ENCODE results near the gene BCAR3.
"Not testable (repeated sequence)": the region's sequence is repeated elsewhere in the genome, so short reads cannot be mapped to it uniquely, and the experiment has no call there.

The BCAR3 gene

DNA sequence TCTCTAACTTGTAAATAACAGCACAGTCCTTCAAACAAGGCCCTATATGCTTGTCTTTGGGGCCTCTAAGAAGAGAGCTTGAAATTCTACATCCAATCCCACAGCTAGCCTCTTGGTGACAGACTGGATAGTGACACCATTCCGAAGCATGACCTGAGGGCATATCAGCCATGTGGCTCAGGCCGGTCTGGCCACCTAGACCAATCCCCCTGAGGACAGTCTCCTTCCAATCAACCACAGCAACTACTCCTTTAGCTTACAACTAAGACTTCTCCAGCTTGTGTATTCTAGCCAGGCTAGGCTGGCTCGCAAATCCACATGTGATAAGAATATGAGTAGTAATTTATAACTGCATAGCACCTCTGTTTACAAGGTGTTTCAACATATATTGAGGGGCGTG is 14.0 kb downstream of the BCAR3 start:
- no peak for DNase-seq

DNA sequence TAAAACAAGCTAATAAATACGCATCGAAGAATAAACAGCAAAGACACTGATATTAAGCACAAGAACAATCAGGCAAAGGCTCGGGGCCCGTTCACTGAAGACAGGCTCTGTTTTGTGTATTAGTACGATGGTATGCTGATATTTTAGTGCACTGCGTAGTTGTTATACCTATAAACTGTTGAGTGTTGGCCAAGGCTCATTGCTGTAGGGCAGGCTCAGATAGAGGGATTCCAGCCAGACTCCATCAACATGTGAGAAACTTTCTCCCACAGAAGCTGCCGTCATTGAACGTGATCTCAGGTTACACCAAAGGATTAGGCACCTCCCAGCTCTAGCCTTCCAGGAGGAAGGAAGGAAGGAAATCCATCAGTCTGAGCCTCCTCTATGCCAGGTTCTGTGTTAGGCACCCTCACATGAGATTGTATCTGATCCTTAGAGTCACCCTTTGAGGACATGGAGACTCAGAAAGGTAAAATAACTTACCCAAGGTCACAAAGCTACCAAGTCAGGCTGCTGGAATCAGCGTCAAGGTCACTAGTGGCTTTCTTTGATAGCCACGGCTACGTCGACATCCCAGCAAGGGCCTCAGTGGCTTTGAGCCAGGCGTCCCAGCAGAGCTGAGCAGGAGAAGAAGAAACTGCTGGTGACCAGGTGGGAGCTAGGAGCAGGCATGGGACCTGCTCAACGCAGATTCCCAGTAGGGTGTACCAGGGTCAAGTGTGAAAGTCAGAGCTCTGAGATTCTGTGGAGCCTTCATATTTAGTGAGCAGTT is 14.8 kb downstream of the BCAR3 start:
- DNase-seq, result no peak

DNA sequence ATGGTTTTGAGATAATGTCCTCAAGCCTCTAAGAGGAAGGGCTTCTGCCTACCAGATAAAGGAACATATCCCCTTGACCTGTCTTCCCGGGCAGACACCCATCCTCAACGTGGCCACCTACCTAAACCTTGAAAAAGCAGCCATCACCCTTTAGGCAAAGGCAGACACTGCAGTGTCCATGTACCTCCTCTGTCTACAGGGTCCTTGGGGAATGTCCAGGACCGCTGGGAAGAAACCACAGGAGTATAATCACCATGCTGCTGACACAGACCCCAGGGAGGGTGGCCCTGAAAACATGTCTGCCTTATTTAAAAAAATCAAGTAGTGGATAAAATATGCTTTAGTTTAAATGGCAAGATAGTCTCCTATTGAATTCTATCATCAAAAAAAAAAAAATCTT is 16.6 kb downstream of the BCAR3 start:
- no peak for DNase-seq

DNA sequence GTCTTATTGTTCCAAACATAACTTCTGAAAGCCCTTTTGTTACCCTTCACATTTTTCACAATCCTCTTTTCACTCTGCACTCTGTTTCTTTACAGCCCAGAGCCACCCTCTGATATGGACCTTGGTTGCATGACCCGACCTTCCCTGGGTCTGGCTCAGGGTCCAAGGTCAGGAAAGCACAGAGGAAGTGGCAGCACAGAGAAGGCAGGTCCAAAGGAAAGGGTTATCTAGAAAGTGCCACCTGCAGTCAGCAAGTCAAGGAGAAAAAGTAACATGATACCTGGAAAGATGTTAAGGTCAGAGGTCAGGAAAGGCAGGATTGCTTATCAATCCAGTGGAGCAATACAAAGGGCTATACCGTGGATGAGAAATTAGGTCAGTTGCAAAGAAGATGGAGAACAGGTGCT is 18.4 kb downstream of the BCAR3 start:
- no peak for DNase-seq

DNA sequence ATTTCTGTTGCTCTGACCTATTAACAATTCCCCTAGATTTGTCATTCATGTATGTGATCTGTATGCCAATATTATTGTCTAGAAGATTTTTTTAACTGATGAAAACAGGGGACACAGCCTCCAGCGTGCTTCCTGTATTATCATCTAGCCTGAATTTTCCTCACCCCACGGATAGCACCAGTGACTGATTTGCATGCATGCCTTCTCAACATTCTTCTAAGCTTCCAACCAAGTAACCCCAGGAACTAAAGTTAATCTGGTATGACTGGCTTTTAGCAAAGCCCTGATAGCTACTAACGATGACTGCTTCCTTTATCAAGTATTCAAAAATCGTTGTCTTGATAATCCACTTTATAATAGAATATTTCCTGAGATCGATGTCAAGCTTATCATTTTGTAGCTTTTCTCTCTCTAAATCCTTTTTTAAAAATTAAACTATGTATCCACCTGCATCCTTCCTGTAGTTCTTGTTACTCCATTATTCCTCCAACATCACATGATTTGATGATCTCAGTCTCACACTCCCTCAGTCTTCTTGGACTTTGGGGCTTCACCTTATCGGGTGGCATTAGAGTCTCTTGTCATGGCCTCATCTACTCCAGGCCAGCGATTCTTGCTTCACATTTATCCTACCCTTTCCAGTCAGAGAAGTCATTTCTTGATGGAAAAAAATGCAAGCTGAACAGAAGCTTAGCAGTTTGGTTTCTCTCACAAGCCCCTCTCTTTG is 19.0 kb downstream of the BCAR3 start:
- DNase-seq, result no peak

DNA sequence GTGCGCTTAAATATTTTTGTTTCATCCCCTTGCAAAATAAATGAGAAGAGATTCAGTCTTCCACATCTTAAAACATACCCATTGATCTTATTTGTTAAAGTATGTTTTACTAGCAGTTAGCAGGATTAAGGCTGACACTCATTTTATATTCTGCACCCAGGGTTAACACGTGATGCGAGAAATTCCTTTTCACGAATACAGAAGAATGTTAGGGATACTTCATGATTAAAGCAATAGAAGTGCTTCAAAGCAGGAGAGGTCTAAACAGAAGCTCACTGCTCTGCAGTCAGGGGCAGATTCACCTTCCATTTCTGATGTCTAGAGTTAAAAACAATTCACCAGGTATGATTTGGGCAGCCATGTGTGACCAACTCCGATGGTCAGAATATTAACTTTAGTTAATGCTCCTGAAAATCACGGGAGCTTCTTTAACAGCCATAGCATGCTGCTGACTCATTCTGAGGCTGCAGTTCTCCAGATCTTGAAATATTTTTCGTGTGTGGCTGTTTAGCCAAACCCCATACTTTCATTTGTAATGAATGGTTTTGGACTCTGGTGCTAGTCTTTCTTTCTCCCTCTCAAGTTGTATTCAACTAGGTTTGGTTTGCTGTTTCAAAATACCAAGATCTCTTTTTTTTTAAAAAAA is 19.7 kb downstream of the BCAR3 start:
- no peak for DNase-seq

DNA sequence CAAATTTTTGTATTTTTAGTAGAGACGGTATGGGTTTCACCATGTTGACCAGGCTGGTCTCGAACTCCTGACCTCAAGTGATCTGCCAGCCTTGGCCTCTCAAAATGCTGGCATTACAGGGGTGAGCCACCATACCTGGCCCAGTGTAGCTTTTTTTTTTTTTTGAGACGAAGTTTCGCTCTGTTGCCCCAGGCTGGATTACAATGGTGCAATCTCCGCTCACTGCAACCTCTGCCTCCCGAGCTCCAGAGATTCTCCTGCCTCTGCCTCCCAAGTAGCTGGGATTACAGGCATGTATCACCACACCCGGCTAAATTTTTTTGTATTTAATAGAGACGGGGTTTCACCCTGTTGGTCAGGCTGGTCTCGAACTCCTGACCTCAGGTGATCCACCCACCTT is 20.3 kb downstream of the BCAR3 start:
- DNase-seq, result not testable (repeated sequence)

DNA sequence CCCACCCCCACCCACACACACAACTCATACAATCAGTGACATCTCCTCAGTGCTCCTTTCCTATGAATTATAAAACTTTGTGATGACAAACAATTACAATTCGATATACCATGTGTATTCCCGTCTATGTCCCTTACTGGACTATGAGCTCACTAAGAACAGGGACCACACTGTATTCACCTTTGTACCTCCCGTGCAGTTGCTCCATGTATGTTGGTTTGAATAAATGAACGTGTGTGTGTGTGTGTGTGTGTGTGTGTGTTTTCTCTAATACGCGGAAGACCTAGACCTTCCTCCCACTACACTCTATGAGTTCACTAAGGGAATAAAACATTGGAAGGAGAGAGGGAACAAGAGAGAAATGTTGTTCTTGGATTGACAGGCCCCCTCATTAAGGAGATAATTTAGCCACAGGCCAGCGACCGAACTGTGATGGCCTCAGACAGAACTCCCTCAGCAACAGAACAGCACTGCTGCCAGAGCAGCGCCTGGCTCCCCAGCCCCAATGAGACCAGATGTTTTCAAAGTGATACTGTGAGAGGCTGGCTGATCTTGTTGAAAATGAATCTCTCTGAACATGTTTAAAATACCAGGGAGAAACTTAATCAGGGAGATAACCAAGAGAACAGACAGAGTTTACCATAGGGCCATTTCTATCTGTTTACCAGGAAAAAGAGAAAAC is 21.7 kb downstream of the BCAR3 start:
- DNase-seq, result no peak

DNA sequence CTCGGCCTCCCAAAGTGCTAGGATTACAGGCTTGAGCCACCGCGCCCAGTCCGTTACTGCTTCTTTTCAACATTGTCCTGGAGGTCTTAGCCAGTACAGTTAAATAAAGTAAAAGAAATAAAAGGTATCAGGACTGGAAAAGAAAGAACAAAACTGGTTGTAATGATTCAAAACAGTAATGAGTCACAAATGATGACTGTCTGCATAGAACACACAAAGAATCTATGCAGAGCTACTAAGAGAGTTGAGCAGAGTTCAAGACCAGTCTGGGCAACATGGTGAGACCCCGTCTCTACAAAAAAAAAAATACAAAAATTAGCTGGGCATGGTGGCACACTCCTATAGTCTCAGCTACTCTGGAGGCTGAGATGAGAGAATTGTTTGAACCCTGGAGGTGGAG is 23.4 kb downstream of the BCAR3 start:
- no peak for DNase-seq

DNA sequence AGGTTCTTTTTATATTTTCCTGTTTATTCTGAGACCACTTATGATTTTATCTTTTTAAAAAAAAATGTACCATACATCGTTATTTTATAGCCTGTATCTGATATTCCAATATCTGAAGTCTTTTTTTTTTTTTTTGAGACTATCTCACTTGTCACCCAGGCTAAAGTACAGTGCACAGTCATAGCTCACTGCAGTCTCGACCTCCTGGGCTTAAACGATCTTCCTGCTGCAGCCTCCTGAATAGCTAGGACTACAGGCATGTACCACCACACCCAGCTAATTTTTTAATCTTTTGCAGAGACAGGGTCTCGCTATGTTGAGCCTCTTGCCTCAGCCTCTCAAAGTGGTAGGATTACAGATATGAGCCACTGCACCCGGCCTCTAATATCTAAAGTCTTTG is 25.1 kb downstream of the BCAR3 start:
- DNase-seq, result no peak

DNA sequence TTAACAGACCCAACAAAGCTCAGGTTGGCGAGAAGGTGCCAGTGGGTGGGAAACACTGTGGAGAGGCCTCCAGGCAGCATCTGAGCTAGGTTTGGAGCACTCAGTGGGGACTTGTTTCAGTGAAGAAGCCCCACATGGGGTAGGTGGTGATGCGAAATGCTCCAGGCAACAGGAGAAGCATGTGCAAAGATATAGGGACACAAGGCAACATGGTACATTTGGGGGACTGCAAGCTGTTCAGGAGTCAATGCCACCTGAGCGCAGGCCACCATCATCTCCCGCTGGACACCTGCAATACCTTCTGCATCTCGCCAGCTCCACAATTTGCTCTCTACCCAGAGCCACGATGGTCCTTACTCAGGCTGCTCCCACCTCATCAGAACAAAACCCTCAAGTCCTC is 28.0 kb downstream of the BCAR3 start:
- DNase-seq, result no peak

DNA sequence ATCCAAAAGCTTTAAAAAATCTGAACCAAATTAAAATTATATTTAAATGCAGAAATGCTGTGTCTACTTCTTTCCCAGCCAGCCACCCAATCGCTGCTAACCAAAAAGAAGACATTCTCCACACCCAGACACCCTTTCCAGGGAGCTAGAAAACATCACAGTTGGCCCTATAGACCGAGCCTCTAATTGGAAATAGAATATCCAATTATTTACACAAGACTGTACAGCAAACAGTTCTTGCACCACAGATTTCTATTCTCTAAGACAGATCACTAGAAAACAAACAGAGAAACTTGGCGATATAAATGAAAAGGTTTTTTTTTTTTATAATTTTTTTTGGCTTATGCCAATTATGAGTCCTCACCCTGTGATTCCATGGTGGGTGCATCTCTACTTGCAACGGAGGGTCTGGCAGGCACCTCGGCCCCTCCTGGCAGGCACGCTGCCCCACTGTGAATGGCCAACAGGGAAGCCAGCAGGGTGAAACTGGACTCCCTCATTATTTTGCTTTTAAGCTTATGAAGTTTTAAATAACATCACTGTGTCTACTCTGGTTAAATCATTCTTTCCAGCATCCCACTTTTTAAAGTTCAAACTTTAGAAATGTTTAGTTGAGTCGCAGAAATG is 29.2 kb downstream of the BCAR3 start:
- no peak for DNase-seq

DNA sequence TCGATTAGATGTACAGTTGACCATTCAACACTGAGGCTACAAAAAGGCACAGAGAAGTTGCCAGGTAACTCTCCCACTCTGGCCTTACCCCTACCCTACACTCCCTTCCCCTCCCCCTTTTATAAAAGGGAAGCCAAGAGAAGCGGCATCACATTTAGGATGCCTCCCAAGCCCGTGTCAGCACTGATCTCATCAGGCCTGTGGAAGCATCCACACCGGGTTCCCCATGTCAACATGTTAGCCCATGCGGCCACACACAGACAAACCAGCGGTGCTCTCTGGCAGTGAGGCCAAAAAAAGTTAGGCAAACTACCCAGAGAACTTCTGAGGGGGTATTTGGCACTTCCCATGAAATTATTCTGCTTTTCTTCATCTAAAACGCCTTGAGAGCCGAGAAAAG is 29.9 kb downstream of the BCAR3 start:
- DNase-seq, result no peak

DNA sequence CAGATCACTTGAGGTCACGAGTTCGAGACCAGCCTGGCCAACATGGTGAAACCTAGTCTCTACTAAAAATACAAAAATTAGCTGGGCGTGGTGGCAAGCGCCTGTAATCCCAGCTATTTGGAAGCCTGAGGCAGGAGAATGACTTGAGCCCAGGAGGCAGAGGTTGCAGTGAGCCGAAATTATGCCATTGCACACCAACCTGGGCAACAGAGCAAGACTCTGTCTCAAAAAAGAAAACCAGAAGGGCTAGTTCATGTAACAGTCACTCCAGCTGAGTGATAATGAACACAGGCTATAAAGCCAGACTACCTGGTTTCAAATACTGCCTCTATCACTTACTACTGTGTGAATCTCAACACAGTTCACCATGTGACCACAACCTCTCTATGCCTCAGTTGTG is 31.5 kb downstream of the BCAR3 start:
- not testable (repeated sequence) for DNase-seq

DNA sequence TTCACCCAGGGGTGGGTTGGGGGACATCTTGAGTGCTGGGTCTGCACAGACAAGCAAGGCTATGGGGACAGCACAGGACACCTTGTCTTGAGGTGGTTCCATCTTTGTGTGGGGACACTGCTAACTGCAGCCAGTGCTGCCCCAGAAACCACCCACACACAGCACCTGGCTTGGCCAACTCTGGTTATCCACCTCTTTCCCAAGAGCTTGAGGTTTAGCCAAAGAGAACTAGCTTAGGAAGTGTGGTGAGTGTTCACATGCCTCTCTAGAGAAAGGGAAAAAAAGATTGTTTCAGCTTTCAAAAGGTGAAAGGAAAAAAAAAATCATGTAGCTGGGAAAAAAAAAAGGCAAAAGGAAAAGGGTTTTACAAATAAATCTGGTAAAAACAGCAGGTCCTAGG is 32.4 kb downstream of the BCAR3 start:
- no peak for DNase-seq

DNA sequence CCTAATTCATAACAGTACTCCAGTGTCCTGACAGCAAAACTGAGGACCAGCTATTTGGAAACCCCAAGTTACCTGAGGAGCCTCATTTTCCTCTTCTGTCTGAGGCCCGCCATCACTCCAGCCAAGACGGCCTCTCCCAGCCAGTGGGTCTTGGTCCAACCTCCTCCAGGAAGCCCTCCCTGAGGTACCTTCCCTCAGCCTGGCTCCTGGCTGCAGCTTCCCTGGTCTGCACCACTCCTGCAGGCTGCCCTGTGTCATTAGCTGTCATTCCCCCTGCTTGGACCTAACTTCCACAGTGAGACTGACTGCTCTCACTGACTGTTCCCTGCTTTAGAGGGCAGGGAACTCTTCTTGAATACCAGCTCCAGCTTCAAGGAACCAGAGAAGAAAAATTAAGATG is 33.0 kb downstream of the BCAR3 start:
- no peak for DNase-seq

DNA sequence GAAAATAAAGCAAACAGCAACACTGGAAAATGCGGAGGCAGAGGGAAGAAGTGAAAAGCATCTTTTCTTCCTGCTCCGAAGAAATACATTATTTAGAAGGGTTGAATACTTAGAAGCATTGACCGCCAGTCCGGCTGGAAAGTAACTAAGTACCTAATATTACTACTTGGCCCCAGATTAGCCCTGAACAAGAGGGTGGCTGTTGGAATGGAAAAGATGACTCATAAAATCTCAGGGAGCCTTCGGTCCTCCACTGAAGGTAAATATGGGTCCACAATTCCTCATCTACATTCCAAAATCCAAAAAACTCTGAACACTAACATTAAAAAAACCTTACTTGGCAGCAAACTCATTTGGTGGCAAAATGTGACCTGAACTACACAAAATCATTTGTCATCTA is 40.1 kb downstream of the BCAR3 start:
- no peak for DNase-seq

DNA sequence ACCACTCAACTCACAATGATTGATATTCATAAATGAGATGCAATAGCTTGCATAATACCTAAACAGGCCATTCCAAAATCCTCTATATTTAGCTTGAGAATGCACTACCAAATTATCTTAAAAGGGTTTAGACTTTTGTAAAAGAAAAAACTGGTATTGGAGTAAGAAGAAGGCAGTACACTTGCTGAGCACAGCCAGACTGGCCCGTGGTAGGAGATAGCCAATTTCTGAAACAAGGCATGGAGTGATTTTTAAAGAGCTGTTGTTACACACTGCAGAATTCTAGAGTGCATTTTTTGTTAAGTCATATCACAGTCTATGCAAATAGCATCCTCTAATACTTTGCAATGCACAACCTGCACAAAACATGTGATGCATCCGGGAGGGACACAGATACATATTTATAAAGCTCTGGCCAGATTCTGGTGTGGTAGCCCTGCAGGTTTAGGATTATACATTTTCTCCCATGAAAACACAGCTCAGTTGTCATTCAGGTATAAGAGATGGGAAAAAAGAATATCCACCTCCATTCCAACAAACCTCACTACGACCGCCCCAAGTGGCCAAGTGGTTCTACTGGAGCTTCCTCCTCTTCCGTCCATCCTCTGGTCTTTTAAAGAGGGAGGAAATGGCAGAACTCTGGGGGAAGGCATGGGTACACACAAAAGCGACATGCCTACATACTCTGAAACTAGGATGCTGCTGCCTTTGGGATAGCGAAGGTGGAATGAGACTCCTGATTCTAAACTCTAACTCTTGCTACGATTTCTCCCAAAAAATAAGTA is 40.8 kb downstream of the BCAR3 start:
- no peak for DNase-seq

DNA sequence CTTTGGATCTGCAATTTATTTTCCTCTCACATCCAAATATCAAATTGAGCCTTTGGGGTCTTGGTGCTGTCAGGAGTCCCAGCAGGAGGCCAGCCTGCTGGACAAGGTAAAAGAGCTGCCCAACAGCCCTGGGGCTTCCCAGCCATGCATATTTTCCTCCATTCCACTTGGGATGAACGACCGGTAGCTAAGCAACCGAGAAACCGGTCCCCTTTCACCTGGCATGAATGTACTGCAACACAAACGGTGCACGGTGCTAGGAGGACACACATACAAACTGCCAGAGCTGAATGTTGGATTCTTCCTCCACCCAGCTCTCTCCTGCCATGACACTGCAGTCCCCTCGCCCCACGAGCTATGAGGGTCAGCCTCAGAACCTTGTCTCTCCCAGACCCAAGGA is 42.7 kb downstream of the BCAR3 start:
- no peak for DNase-seq

DNA sequence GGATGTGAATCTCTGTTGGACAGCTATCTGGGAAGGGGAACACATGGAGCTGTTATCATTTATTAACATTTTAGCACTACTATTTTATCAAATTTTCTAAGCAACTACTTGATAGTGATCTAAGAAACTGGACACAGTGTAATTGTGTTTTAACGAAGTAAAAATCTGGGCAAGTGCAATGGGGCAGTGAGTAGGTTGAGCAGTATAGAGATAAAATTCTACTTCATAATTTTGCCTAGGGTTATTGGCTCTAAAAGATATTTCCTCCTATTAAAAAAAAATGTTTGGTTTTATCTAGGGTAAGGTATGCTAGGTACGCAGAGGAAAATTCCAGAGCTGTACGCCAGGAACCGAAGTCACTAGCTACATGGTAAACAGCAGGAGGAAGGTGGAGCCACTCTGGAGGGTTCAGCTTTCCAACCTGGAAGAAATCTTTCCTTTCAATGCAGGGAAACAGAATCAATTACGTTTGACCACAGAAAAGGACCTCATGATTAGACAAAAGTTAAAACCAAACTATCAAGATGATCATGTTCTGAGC is 43.3 kb downstream of the BCAR3 start:
- no peak for DNase-seq

DNA sequence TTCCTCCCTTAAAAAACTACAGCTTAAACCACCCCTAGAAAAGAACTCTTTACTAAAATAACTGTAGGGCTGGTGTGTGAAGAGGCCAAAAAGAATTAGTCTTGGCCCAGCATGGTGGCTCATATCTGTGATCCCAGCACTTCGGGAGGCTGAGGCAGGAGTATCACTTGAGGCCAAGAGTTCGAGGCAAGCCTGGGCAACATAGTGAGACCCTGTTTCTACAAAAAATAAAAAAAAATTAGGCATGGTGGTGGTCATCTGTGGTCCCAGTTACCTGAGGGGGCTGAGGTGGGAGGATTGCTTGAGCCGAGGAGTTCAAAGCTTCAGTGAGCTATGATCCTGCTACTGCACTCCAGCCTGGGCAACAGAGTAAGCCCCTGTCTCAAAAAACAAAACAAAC is 44.9 kb downstream of the BCAR3 start:
- no peak for DNase-seq

Measured in CD4-positive, alpha-beta T cell treated with Interleukin-21 for 1 hour (primary cell).